ENCODE results near the gene CLMN. TPM values are rescaled to one million over a fixed set of nuclear protein-coding genes. Genes with fewer than 3 reads are reported as not detected.

Gene CLMN
- total and polyA plus RNA-seq, 2 experiments from 2014 or later, result 3.2 to 5.7 TPM

- TF ChIP-seq CTCF (conservative IDR thresholded peaks at IDR 0.05; ENCODE audit: low read depth in 2 of 2) (no peak), ZNF114 (CRISPR knock-in tag; IDR thresholded peaks at IDR 0.05) (no peak), CREB1 (CRISPR knock-in tag; IDR thresholded peaks at IDR 0.05; ENCODE audit: low read depth) (no peak), ETS1 (IDR thresholded peaks at IDR 0.05) (no peak), JUNB (IDR thresholded peaks at IDR 0.05; ENCODE audit: unreplicated experiment) (no peak), NANOG (IDR thresholded peaks at IDR 0.05; ENCODE audit: borderline replicate concordance) (no peak)
Observed at GRCh38 chr14:95339301-95339865, 19.7 kb upstream of the CLMN start (continued).

GRCh38 chr14:95338436-95338835 is 18.7 kb upstream of the CLMN start:
- Histone ChIP-seq H3K27ac (ENCODE audit: low read depth) (no peak overlapping the region), H3K4me1 (ENCODE audit: insufficient read depth) (no peaks in the 10 kb centered on the region), H3F3A (replicated peaks; ENCODE audit: low read depth) (no peaks in the 10 kb centered on the region), H3K27me3 (ENCODE audit: insufficient read depth) (no peaks in the 10 kb centered on the region), H2AFZ (no peak overlapping the region), H3K4me3 (no peak overlapping the region), H3K9me2 (ENCODE audit: insufficient read depth) (no peaks in the 10 kb centered on the region), H3K79me2 (replicated peaks; ENCODE audit: insufficient read depth) (no peaks in the 10 kb centered on the region), H4K20me1 (replicated peaks; ENCODE audit: insufficient read depth) (no peaks in the 10 kb centered on the region), H3K4me2 (no peak overlapping the region), H3K36me3 (ENCODE audit: insufficient read depth) (no peaks in the 10 kb centered on the region)
- H3K27ac Mint-ChIP-seq, result no peak overlapping the region
- no peak overlapping the region for H3K4me3 Mint-ChIP-seq
- DNase-seq (ENCODE audit: low spot score) (no peak), ATAC-seq (no peak)
- H3K4me1 Mint-ChIP-seq, result no peaks in the 10 kb centered on the region; the same call in 2 of the 3 replicates
- H3K9me3 Mint-ChIP-seq, result no peaks in the 10 kb centered on the region
- peaks cover 14% of the 10 kb centered on the region for H3K27me3 Mint-ChIP-seq (ENCODE audit: insufficient read depth, low read depth, poor library complexity)
- TF ChIP-seq ETS1 (IDR thresholded peaks at IDR 0.05), result no peak
- no peak for TF ChIP-seq JUNB (IDR thresholded peaks at IDR 0.05; ENCODE audit: unreplicated experiment)
- no peak for TF ChIP-seq EZH2 (IDR thresholded peaks at IDR 0.05; ENCODE audit: low read depth, unreplicated experiment)
- no peak for TF ChIP-seq CREB1 (CRISPR knock-in tag; IDR thresholded peaks at IDR 0.05; ENCODE audit: low read depth)
- H3K36me3 Mint-ChIP-seq (ENCODE audit: low read depth), result no peaks in the 10 kb centered on the region; the same call in 2 of the 3 replicates

GRCh38 chr14:95337041-95337595 is 17.4 kb upstream of the CLMN start:
- DNase-seq (ENCODE audit: low spot score), result no peak
- peaks cover 14% of the 10 kb centered on the region for H3K27me3 Mint-ChIP-seq (ENCODE audit: insufficient read depth, low read depth, poor library complexity)
- no peaks in the 10 kb centered on the region for H3F3A ChIP-seq (replicated peaks; ENCODE audit: low read depth)
- H3K4me3 ChIP-seq, result no peak overlapping the region
- TF ChIP-seq CTCF (conservative IDR thresholded peaks at IDR 0.05; ENCODE audit: low read depth in 2 of 2), result no peak
- no peak for TF ChIP-seq CREB1 (CRISPR knock-in tag; IDR thresholded peaks at IDR 0.05; ENCODE audit: low read depth)
- no peak for TF ChIP-seq ETS1 (IDR thresholded peaks at IDR 0.05)
- H3K36me3 Mint-ChIP-seq (ENCODE audit: low read depth), result no peaks in the 10 kb centered on the region; the same call in 2 of the 3 replicates
- no peak for ATAC-seq
- no peak overlapping the region for H3K4me3 Mint-ChIP-seq
- H3K4me2 ChIP-seq, result no peak overlapping the region
- no peaks in the 10 kb centered on the region for H3K79me2 ChIP-seq (replicated peaks; ENCODE audit: insufficient read depth)
- H3K27me3 ChIP-seq (ENCODE audit: insufficient read depth), result no peaks in the 10 kb centered on the region
- H3K27ac ChIP-seq (ENCODE audit: low read depth), result no peak overlapping the region
- H2AFZ ChIP-seq, result no peak overlapping the region
- H3K4me1 Mint-ChIP-seq, result no peaks in the 10 kb centered on the region; the same call in 2 of the 3 replicates
- peaks cover 4% of the 10 kb centered on the region; the same call in 1 of the 2 replicates for H3K9me2 ChIP-seq (ENCODE audit: insufficient read depth)
- H3K9me3 Mint-ChIP-seq, result no peaks in the 10 kb centered on the region
- no peaks in the 10 kb centered on the region for H4K20me1 ChIP-seq (replicated peaks; ENCODE audit: insufficient read depth)
- H3K36me3 ChIP-seq (ENCODE audit: insufficient read depth), result no peaks in the 10 kb centered on the region
- no peaks in the 10 kb centered on the region for H3K4me1 ChIP-seq (ENCODE audit: insufficient read depth)
- H3K27ac Mint-ChIP-seq, result no peak overlapping the region
